LNCAP (cell line): ENCODE data around the gene VOPP1.

Source experiments
- CTCF ChIP-seq: fragments of 450-650 bp; IDR thresholded peaks from 2 replicates; pipeline ENCODE4 v1.5.1; 2017; ENCODE audit warnings: mild to moderate bottlenecking

The VOPP1 gene

GRCh38 chr7:55527307-55527706, 45.0 kb downstream of the VOPP1 start:
- no peak for TF ChIP-seq CTCF

DNA sequence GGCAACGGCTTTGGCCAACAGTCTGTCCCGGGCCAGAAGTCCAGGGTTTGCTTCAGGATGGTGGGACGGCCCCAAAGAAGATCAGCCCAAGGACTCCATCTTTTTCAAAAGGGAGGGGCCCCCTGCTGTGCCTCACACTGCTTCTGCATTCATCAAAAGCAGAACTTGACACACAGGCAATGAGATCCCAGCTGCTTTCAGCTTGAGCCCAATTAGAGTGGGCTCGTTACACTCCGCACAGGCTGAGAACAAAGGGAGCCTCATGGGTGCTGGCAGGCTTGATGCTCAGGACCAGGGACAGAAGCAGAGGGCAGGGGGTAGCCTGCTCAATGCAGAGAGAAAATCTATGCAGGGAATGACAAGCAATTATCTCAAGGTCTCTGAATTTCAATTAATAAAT, 45.5 kb downstream of the VOPP1 start:
- no peak for TF ChIP-seq CTCF

DNA sequence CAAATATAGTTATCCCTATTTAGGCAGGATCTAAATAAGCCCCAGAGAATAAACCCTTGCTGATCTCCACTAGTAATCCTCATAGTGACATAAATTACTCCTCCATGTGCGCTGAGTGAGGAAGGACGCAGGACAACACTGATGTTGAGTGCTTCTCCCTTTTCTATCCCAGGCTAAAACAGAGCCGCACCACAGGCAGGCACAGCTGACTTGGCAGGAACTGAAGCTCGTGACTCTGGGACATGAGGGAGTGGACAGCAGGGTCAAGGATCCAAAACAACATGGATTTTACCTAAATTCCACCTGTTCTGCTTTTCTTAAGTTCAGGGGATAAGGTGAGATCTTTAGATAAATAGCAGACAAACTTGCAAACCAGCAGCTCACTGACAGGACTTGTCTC, 46.0 kb downstream of the VOPP1 start:
- no peak for TF ChIP-seq CTCF

GRCh38 chr7:55524558-55525310, 47.6 kb downstream of the VOPP1 start:
- no peak for TF ChIP-seq CTCF

DNA sequence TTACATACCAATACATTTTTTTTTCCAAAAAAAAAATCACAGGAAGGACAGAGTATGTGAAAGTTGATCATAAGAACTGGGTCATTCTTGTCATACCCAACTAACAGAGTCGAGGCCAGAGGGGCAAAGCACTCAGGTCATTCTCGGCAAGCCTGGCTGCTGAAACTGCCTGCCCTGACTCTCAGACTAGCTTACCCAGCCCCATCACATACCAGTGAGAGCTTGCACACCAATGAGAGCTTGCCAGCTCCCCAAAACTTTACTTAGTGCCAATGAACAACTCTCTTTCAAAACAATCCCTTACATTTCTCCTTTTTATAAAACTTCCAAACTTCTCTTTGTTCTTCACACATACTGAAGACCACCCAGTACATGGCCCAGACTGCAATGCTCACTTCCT, 48.9 kb downstream of the VOPP1 start:
- no peak for TF ChIP-seq CTCF

- no peak for TF ChIP-seq CTCF
Measured at GRCh38 chr7:55521917-55522902, 50.1 kb downstream of the VOPP1 start.

DNA sequence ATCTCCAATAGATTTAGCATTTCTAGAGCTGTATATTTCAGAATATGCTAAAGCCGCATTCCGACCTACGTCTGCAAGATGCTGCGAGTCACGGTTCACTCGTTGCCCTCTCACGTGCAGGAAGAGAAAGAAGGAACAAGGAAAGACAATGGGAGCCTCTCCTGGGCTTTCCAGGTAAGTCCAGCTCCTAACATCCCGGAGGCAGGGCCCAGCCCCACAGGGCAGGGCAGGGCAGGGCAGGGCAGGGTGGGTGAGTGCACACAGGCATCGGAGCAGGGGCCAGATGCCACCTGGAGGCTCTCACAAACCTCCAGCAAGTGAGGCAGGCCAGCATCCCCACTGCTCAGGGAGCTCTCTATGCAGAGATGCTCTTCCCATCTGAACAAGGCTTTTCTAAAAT, 50.8 kb downstream of the VOPP1 start:
- no peak for TF ChIP-seq CTCF
